Measurements from ENCODE around the gene ACSS3. TPM values are rescaled to one million over a fixed set of nuclear protein-coding genes. Genes with fewer than 3 reads are reported as not detected.

The ACSS3 gene
- total RNA-seq, 4 donors from 2014 or later, result 78.1 to 106 (median 83.8) TPM

- Histone ChIP-seq H3K4me3 (no peak overlapping the region), H3K27ac (no peak overlapping the region), H3K9me3 (no peaks in the 10 kb centered on the region), H3K4me1 (no peaks in the 10 kb centered on the region), H3K36me3 (peaks cover 0 to 60% (median 0%) of the 10 kb centered on the region in 3 donors), H3K27me3 (no peaks in the 10 kb centered on the region)
- TF ChIP-seq CTCF (IDR thresholded peaks at IDR 0.05) (no peak), POLR2A (IDR thresholded peaks at IDR 0.05) (no peak), EP300 (IDR thresholded peaks at IDR 0.05) (no peak)
- no peak for DNase-seq (ENCODE audit: low spot score in 2 of 2)
- WGBS, 2 donors, result 91 to 92% methylated on average over 3 of the region's 3 CpGs
Measured at GRCh38 chr12:81159856-81160255, 82.0 kb downstream of the ACSS3 start.

GRCh38 chr12:81161680-81162079 lies 83.8 kb downstream of the ACSS3 start:
- Histone ChIP-seq H3K36me3 (peaks cover 0 to 50% (median 0%) of the 10 kb centered on the region in 3 donors), H3K9me3 (no peaks in the 10 kb centered on the region), H3K27me3 (no peaks in the 10 kb centered on the region), H3K4me1 (no peaks in the 10 kb centered on the region), H3K27ac (no peak overlapping the region), H3K4me3 (no peak overlapping the region)
- WGBS, 2 donors, result 80 to 87% methylated on average over 5 of the region's 5 CpGs
- DNase-seq (ENCODE audit: low spot score in 2 of 2), result no peak
- TF ChIP-seq POLR2A (IDR thresholded peaks at IDR 0.05) (no peak), EP300 (IDR thresholded peaks at IDR 0.05) (no peak), CTCF (IDR thresholded peaks at IDR 0.05) (no peak)

DNA sequence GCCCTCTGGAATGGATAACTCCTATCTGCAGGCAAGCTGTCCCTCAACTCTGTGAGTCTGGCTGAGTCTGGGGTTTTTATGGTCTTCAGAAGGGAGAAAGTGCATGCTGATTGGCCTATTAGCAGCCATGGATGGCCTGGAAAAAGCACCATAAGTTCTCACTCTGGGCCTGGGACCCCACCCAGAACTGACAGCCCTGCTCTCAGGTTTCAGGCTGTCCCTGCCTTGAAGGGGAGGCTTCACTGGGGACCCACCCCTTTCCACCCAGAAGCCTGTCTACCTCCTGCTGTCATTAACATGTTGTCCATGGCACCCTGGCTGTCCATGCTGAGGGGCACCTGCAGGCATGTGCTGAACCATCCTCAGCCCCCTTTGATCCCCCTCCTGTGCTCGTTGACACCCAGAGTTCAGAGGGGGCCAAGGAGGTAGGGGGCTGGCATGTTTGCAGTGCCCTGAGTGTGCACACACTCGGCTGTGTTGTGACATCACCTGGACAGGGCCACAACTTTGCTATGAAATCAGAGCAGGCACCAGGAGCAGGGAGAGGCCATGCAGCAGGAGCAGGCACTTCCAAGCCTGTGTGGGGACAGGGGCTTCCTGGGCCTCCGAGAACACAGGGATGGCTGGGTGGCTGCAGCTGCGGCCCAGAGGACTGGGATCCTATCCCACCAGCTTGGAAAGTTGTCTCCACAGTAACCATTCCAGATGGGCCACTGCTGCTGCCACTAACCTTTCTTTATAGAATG lies 84.7 kb downstream of the ACSS3 start:
- Histone ChIP-seq H3K9me3 (no peaks in the 10 kb centered on the region), H3K36me3 (peaks cover 0 to 46% (median 0%) of the 10 kb centered on the region in 3 donors), H3K4me1 (no peaks in the 10 kb centered on the region), H3K27me3 (no peaks in the 10 kb centered on the region), H3K4me3 (no peak overlapping the region), H3K27ac (no peak overlapping the region)
- TF ChIP-seq CTCF (IDR thresholded peaks at IDR 0.05) (no peak), EP300 (IDR thresholded peaks at IDR 0.05) (no peak), POLR2A (IDR thresholded peaks at IDR 0.05) (no peak)
- WGBS, 2 donors, result 92 to 100% methylated on average over 2 to 4 of the region's 4 CpGs
- no peak for DNase-seq (ENCODE audit: low spot score in 2 of 2)

DNA sequence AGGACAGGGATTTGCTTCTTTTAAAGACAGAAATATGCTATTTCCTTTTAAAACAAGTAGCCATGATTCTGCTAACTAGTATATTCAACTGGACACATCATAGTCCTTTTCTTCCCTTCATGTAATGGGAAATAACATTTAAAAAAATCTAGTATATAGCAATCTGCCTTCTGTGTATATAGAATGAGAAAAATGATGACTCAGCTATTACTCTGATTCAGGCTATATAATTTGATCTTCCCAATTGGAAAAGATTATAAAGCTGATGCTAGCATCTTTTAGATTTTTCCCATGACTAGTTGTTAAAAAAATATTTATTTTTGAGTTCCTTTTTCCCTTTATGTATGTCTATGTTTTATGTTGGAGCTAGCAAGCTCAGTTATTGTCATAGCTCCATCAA lies 86.9 kb downstream of the ACSS3 start:
- H3K27ac ChIP-seq, result no peak overlapping the region
- no peaks in the 10 kb centered on the region for H3K4me1 ChIP-seq
- H3K9me3 ChIP-seq, result no peaks in the 10 kb centered on the region
- no peak overlapping the region for H3K4me3 ChIP-seq
- no peak for TF ChIP-seq EP300 (IDR thresholded peaks at IDR 0.05)
- no peak for TF ChIP-seq POLR2A (IDR thresholded peaks at IDR 0.05)
- no peak for TF ChIP-seq CTCF (IDR thresholded peaks at IDR 0.05)
- H3K27me3 ChIP-seq, result no peaks in the 10 kb centered on the region
- H3K36me3 ChIP-seq, result peaks cover 0 to 42% (median 0%) of the 10 kb centered on the region in 3 donors
- DNase-seq (ENCODE audit: low spot score in 2 of 2), result no peak

DNA sequence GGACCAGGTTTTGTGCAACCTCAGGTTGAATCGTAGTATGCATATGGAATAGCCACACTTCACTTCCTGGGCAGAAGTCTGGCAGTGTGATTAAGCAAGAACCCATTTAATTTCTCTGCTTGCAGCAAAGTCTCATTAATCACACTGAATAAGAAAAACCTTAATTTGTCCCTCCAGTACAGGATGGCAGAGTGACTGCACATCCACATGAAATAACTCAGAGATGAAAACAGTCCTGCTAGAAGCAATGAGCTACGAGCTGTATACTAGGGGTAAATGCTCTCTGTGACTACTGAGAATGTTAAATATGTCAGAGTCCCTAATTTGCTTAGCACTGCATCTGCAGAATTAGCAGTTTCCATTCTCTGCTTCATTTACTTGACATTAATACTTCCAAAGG lies 88.9 kb downstream of the ACSS3 start:
- H3K9me3 ChIP-seq, result no peaks in the 10 kb centered on the region
- no peaks in the 10 kb centered on the region for H3K4me1 ChIP-seq
- H3K36me3 ChIP-seq, result peaks cover 0 to 37% (median 0%) of the 10 kb centered on the region in 3 donors
- no peak for DNase-seq (ENCODE audit: low spot score in 2 of 2)
- H3K4me3 ChIP-seq, result no peak overlapping the region
- H3K27me3 ChIP-seq, result no peaks in the 10 kb centered on the region
- H3K27ac ChIP-seq, result no peak overlapping the region
- TF ChIP-seq CTCF (IDR thresholded peaks at IDR 0.05), result no peak
- no peak for TF ChIP-seq POLR2A (IDR thresholded peaks at IDR 0.05)
- no peak for TF ChIP-seq EP300 (IDR thresholded peaks at IDR 0.05)
- whole genome bisulfite sequencing, 2 donors, result 85 to 92% methylated on average over 2 of the region's 2 CpGs
